H4 (cell line): ENCODE results near the gene ADRA2C. TPM values are rescaled to one million over a fixed set of nuclear protein-coding genes. Genes with fewer than 3 reads are reported as not detected.

Source experiments
- DNase-seq: peaks from one replicate; pipeline ENCODE4 v3.0.0-alpha.2; 2015; ENCODE audit warnings: low spot score
- total RNA-seq: library from RNA; depleted of rRNA; stranded (reverse); fragments of >200 nt; shearing (Covaris generic); gene quantifications from 2 replicates; pipeline ENCODE4 v1.2.3, GENCODE V29; 2014

The ADRA2C gene
- total RNA-seq, 1 experiment from 2014 or later, result 1.7 TPM

DNA sequence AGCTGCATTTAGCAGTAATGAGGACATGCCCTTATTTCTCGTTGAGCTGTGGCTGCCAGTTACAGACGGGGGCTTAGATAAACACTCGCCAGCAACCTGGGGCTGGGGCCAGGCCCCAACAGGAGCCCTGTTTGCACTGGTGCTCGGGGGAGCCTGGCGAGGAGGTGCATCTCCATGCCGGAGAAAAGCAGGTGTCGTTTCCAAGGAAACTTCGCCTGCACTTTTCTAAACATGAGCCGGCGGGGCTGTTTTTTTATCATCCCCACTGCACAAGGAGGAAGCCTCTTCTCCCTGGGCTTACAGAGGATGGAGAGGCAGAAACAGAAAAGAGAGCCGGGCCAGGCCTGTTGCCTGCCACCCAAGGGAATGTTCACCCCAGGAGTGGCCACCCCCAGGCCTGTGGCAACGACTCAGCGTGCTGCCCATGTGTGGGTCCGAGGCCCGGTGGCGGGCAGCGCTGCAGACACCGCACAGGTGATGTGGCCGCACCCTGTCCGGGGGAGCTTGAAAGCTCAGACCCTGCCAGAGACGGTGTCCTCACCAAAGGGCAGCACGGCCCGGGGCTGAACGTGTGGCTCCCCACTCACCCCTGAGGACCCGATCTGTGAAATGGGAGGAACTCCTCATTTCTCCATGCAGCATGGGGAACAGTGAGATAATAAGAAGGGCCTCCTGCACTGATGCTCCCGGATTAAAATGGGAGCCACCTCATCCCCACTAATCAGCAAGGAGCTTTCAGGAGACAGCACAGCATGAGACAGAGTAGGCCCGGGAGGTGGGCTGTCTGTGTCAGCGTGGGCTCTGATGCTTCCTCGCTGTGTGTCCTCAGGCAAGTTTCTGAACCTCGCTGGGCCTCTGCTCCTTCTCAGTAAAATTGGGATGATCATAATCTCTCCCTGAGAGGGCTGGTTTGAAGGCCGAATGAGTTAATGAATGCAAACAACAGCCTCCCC, 33.8 kb upstream of the ADRA2C start:
- no peak for DNase-seq

GRCh38 chr4:3733195-3733594, 33.0 kb upstream of the ADRA2C start:
- no peak for DNase-seq

GRCh38 chr4:3735196-3735595, 31.0 kb upstream of the ADRA2C start:
- DNase-seq, result no peak

DNA sequence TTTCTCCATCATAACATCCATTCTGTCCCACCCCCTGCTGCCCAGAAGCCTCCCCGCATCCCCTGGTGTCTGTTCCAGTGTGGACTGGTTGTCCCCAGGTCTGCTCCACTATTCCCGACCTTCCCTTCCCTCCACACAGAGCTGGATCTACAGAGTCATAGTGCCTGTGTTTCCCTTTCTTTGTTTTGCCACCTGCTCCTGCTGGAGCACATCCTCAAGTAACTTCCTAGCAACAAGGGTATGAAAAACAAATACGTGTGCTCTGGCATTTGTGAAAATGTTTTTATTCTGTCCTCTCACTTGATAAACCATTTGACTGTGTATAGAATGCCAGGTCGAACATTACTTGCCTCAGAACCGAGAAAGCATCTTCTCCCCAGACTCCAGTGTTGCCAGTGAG, 29.9 kb upstream of the ADRA2C start:
- DNase-seq, result no peak

DNA sequence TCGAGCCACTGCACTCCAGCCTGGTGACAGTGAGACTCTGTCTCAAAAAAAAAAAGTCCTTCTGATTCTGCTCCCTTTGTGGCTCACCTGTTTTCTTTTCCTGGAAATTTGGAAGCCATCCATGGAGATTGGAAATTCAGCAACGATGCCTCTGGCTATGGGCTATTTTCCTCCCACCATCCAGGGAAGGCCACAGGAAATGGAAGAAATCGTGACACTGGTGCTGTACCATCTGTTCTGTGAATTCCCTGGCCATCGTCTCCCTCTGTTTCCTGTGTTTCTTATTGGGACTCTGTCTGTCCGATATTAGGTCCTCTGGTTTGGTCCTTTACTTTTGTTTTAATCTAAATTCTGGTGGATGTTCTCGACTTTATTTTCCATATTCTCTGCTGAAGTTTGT, 29.4 kb upstream of the ADRA2C start:
- no peak for DNase-seq

DNA sequence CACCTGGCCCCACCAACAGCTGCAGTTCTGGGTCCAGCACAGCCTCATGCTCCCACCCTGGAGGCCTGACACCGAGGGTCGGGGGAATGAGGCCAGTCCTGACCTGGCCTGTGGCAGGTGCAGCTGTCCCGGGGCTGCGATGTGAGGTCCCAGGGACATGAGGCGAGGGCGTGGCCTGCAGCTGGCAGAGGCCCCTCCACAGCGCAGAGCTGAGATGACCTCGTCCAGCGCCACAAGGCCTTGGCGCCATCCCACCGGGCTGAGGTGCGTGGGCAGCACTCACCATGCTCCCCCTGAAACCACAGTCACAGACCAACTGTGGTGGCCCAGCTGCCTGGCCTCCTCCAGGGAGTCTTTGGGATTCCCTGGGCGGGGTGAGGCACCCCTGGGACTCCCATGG, 26.6 kb upstream of the ADRA2C start:
- DNase-seq, result no peak

GRCh38 chr4:3740256-3740655, 25.9 kb upstream of the ADRA2C start:
- DNase-seq, result no peak

GRCh38 chr4:3741217-3742011, 24.8 kb upstream of the ADRA2C start:
- no peak for DNase-seq

GRCh38 chr4:3742610-3743009, 23.6 kb upstream of the ADRA2C start:
- DNase-seq, result no peak

DNA sequence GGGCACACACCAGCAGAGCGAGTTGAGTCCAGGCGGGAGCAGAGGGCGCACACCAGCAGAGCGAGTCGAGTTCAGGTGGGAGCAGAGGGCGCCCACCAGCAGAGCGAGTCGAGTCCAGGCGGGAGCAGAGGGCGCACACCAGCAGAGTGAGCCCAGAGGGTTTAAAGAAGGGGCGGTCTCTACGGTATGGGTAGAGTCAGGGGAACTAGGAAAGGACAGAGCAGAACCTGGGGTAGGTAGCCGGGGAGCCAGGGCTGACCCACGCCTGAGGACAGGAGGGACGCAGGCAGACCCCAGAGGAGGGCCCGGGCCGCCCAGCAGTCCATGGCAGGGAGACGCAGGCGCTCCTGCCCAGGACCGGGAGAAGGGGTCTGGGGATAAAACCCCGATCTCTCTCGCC, 22.0 kb upstream of the ADRA2C start:
- DNase-seq, result no peak

GRCh38 chr4:3744901-3745300, 21.3 kb upstream of the ADRA2C start:
- no peak for DNase-seq

DNA sequence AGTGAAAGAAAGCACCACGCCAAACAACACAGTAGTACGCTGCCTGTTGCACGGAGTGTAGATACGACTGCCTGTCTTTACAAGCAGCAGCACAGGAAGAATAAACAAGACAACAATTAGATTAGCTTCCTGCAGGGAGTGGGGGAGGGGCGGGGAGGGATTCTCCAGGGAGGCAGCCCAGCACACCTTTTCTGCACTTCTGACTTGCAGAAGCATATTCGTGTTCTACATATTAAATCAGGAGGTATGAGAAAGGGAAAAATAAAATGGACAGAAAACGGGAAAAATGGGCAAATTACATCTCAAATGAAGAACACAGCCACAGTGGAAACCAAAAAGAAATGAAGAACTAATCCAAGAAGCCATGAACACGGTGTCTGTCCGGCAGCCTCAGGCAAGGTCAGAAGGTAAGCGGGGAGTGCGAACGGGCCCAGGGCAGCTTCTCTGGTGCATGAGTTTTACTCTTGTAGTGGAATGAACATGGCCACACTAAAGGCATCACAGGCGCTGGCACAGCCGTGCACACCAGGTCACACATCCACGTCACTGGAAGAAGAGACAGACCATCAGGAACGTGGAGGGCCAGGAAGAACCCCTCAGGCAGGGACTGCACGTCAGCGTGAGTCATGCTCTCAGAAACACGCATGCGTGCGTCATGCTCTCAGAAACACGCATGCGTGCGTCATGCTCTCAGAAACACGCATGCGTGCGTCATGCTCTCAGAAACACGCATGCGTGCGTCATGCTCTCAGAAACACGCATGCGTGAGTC, 20.1 kb upstream of the ADRA2C start:
- DNase-seq, result peak; percentile 88

GRCh38 chr4:3746701-3747580, 19.2 kb upstream of the ADRA2C start:
- DNase-seq, result peak; percentile 49

- no peak for DNase-seq
Observed at GRCh38 chr4:3747581-3747904, 18.6 kb upstream of the ADRA2C start.

- DNase-seq, result no peak
Observed at GRCh38 chr4:3748136-3748898, 17.9 kb upstream of the ADRA2C start.

- no peak for DNase-seq
Observed at GRCh38 chr4:3749081-3749480, 17.1 kb upstream of the ADRA2C start.

- no peak for DNase-seq
Observed at GRCh38 chr4:3750334-3750733, 15.9 kb upstream of the ADRA2C start.

DNA sequence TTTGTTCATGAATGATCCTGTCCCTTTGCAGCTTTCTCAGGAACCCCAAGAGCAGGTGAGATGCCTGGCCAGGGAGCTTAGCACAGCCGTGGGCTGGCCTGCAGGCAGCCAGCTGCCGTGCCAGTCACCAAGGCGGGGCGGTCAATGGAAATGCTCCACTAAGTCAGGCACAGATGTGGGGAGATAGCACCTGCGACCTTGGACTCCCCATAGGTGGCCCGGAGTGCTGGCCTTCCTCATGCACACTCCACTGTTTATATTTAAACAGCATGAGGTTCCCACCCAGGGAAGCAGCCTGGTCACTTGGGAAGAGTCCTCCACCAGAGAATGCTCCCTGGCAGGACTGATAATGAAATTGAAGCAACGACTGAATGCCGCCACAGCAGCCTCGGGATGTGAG, 14.2 kb upstream of the ADRA2C start:
- DNase-seq, result no peak

- no peak for DNase-seq
Observed at GRCh38 chr4:3753726-3754412, 12.3 kb upstream of the ADRA2C start.
